Activated CD8-positive, alpha-beta T cell treated with anti-CD3 and anti-CD28 coated beads for 36 hours (primary cell): ENCODE measurements around the gene TBC1D8. TPM values are rescaled to one million over a fixed set of nuclear protein-coding genes. Genes with fewer than 3 reads are reported as not detected.

Experiments used
- ATAC-seq: fragments of 200-7000 bp; cut with Tn5 transposase; one replicate; pipeline ENCODE4 v1.10.0; 2021; ENCODE audit warnings: mild to moderate bottlenecking, moderate library complexity
- CTCF ChIA-PET: fragments of 350-600 bp; sonication (Branson Sonifier 250); formaldehyde crosslinking; loops from one replicate; lab custom pipeline; 2021; ENCODE audit warnings: antibody characterized with exemption; lab: Charles Lee
- POLR2A ChIA-PET: fragments of 350-600 bp; sonication (Branson Sonifier 250); formaldehyde crosslinking; loops from one replicate; lab custom pipeline; 2021; ENCODE audit warnings: antibody characterized with exemption; lab: Charles Lee
- DNase-seq: peaks from one replicate; pipeline ENCODE4 v3.0.0-alpha.2; 2020
- H3K27ac Mint-ChIP-seq: one replicate; pipeline ENCODE4 v1.8.0; 2021; ENCODE audit warnings: mild to moderate bottlenecking, mixed read lengths
- H3K27me3 Mint-ChIP-seq: one replicate; pipeline ENCODE4 v1.8.0; 2021; ENCODE audit warnings: mixed read lengths
- H3K36me3 Mint-ChIP-seq: one replicate; pipeline ENCODE4 v1.8.0; 2021; ENCODE audit warnings: low read depth, mixed read lengths
- H3K4me1 Mint-ChIP-seq: one replicate; pipeline ENCODE4 v1.8.0; 2021; ENCODE audit warnings: low read depth, mixed read lengths
- H3K4me3 Mint-ChIP-seq: one replicate; pipeline ENCODE4 v1.8.0; 2021; ENCODE audit warnings: mild to moderate bottlenecking, moderate library complexity, mixed read lengths
- H3K9me3 Mint-ChIP-seq: one replicate; pipeline ENCODE4 v1.8.0; 2021; ENCODE audit warnings: mixed read lengths
- intact Hi-C: fragments of 100-400 bp; cut with micrococcal nuclease; formaldehyde crosslinking; loops from one replicate; pipeline ENCODE4 v1.10.0; 2022
- total RNA-seq, 2 experiments: library from RNA; stranded (reverse); gene quantifications; one replicate each; pipeline ENCODE4 v1.2.3, GENCODE V29; 2021
- TF ChIP-seq, protein P1 (sequence below): fragments of 200-600 bp; IDR thresholded peaks from one replicate; pipeline ENCODE4 v1.8.0; 2022; ENCODE audit warnings: antibody characterized with exemption, mild to moderate bottlenecking

Gene TBC1D8
- total RNA-seq, 2 experiments from 2014 or later = 3.2 to 3.3 TPM

GRCh38 chr2:101111917-101112771 lies 39.0 kb downstream of the TBC1D8 start:
- no peaks in the 10 kb centered on the region for H3K9me3 Mint-ChIP-seq

GRCh38 chr2:101111262-101111838 lies 39.8 kb downstream of the TBC1D8 start:
- Mint-ChIP-seq H3K4me1 (no peaks in the 10 kb centered on the region), H3K9me3 (no peaks in the 10 kb centered on the region), H3K27ac (no peak overlapping the region), H3K27me3 (no peaks in the 10 kb centered on the region), H3K4me3 (no peak overlapping the region), H3K36me3 (no peaks in the 10 kb centered on the region)
- POLR2A ChIA-PET = no interaction called here
- ATAC-seq (no peak), DNase-seq (no peak)
- intact Hi-C loops = no loop called here
- CTCF ChIA-PET = no interaction called here
- TF ChIP-seq, protein P1, sequence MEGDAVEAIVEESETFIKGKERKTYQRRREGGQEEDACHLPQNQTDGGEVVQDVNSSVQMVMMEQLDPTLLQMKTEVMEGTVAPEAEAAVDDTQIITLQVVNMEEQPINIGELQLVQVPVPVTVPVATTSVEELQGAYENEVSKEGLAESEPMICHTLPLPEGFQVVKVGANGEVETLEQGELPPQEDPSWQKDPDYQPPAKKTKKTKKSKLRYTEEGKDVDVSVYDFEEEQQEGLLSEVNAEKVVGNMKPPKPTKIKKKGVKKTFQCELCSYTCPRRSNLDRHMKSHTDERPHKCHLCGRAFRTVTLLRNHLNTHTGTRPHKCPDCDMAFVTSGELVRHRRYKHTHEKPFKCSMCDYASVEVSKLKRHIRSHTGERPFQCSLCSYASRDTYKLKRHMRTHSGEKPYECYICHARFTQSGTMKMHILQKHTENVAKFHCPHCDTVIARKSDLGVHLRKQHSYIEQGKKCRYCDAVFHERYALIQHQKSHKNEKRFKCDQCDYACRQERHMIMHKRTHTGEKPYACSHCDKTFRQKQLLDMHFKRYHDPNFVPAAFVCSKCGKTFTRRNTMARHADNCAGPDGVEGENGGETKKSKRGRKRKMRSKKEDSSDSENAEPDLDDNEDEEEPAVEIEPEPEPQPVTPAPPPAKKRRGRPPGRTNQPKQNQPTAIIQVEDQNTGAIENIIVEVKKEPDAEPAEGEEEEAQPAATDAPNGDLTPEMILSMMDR = no peak

More at GRCh38 chr2:101111917-101112771, 39.0 kb downstream of the TBC1D8 start:
- DNase-seq (no peak), ATAC-seq (no peak)
- no peaks in the 10 kb centered on the region for H3K27me3 Mint-ChIP-seq
- no peak overlapping the region for H3K4me3 Mint-ChIP-seq
- H3K36me3 Mint-ChIP-seq = no peaks in the 10 kb centered on the region
- no peaks in the 10 kb centered on the region for H3K4me1 Mint-ChIP-seq
- POLR2A ChIA-PET = no interaction called here
- intact Hi-C loops = no loop called here
- CTCF ChIA-PET = no interaction called here
- TF ChIP-seq, protein P1 = no peak
- no peak overlapping the region for H3K27ac Mint-ChIP-seq

- DNase-seq = no peak
- Mint-ChIP-seq H3K36me3 (no peaks in the 10 kb centered on the region), H3K27ac (no peak overlapping the region), H3K4me3 (no peak overlapping the region), H3K9me3 (no peaks in the 10 kb centered on the region), H3K4me1 (no peaks in the 10 kb centered on the region), H3K27me3 (no peaks in the 10 kb centered on the region)
- ChIA-PET CTCF (no interaction called here), POLR2A (no interaction called here)
- ATAC-seq = no peak
- TF ChIP-seq, protein P1 = no peak
- intact Hi-C loops = no loop called here
Observed at GRCh38 chr2:101109451-101110118, 41.6 kb downstream of the TBC1D8 start.

GRCh38 chr2:101108357-101108756 lies 42.8 kb downstream of the TBC1D8 start:
- Mint-ChIP-seq H3K27ac (no peak overlapping the region), H3K4me3 (no peak overlapping the region), H3K27me3 (no peaks in the 10 kb centered on the region), H3K36me3 (no peaks in the 10 kb centered on the region), H3K4me1 (no peaks in the 10 kb centered on the region), H3K9me3 (peaks cover 4% of the 10 kb centered on the region)
- ATAC-seq = no peak
- DNase-seq = no peak
- ChIA-PET POLR2A (no interaction called here), CTCF (no interaction called here)
- intact Hi-C loops = no loop called here
- TF ChIP-seq, protein P1 = no peak

- H3K27ac Mint-ChIP-seq = no peak overlapping the region
- intact Hi-C loops = no loop called here
- peaks cover 7% of the 10 kb centered on the region for H3K9me3 Mint-ChIP-seq
- TF ChIP-seq, protein P1 = no peak
- ATAC-seq (no peak), DNase-seq (no peak)
- H3K36me3 Mint-ChIP-seq = no peaks in the 10 kb centered on the region
- no peak overlapping the region for H3K4me3 Mint-ChIP-seq
- ChIA-PET CTCF (no interaction called here), POLR2A (no interaction called here)
- H3K27me3 Mint-ChIP-seq = no peaks in the 10 kb centered on the region
- no peaks in the 10 kb centered on the region for H3K4me1 Mint-ChIP-seq
Observed at GRCh38 chr2:101107241-101107640, 43.9 kb downstream of the TBC1D8 start.
